Stimulated activated naive CD4-positive, alpha-beta T cell treated with Interleukin-2 at 50 U/mL for 16 hours (primary cell): ENCODE data around the gene ICAM5.
A peak's percentile ranks its signal among the peaks of the same experiment; 100 is the strongest.
"Not testable (repeated sequence)": the region's sequence is repeated elsewhere in the genome, so short reads cannot be mapped to it uniquely, and the experiment has no call there.

ENCODE experiments used
- DNase-seq: peaks from one replicate; lab custom pipeline; 2025; lab: John Stamatoyannopoulos, UW

ICAM5 gene

DNA sequence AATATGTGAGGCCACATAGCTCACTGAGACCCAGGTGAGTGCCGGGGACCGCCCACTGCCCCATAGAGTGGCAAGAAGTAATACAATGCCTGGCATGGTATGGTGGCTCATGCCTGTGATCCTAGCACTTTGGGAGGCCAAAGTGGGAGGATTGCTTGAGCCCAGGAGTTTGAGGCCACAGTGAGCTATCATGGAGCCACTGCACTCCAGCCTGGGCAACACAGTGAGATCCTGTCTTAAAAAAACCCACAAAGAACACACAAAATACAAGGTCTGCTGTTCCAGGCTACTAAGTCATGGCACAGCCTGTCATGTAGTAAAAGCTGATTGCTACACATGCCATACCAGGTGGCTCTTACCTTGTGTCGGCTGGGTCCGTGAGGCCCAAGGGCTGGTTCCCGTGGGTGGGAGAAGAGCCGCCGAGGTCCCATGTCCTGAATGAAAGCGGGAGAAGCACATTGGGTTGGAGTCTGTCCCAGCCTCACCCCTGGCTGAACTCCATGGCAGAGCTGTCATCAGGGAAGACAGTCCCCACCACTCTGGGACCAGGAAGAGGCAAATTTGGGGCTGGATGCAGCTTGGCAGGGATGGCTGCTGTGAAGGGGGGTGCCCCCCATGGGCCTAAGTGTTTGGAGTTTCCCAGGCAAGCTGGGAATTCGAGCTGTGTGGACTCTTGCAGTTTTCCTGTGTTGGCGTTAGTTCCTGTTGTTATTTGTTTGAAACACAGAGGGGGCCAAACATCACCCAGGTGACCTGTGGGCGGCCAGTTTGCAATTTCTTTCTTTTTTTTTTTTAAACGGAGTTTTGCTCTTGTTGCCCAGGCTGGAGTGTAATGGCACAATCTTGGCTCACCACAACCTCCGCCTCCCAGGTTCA, 29.3 kb downstream of the ICAM5 start:
- no peak for DNase-seq

DNA sequence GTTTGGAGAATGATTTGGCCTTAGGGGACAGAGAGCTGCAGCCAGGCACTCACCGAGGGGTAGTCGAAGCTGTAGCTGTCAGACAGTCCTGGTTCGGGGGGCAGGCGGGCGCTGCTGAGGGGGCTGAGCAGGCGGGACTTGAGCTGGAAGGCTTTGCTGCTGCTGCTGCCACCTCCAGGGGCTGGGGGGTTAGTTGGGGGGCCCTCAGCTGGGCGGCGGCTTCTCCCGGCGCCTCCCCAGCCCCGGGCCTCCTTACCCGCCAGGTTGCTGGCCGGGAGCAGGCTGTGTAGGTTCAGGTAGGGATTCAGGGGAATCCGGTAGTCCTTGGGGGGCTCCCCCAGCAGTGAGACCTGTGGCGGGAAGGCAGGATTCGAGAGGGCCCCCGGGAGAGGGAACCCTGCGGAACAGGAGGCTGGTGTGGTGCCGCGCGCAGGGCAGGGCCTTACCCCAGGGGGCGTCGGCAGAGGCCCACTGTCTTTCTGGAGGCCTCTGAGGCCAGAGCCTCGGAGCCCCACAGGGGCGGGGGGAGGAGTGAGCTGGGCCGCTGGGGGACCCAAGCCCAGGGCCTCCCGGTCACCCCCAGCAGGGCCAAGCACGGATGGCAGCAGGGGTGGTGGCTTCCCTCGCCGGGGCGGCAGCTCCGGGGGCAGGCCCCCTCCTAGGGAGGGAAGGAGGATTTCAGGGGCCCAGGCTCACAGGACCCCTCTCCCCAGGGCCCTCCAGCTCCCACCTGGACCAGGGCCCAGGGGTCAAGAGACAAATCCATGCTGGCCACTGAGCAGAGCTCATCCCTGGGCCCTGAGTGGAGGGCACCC, 31.1 kb downstream of the ICAM5 start:
- DNase-seq = no peak

DNA sequence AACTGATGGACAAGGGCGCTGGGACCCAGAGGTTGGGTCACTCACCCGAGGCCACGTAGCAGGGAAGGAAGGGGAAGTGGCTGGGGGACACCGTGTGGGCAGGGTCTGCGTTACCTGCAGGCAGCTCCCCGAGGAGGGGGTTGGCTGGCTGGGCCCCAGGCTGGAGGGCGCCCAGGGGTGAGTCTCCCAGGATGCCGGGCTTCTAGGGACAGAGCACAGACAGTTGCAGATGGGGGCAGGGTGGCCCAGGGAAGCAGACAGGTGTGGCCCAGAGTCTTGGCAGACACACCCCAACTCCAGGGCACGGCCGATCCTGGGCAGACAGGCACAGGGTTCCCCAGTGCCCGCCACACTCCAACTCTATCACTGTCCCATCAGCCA, 31.7 kb downstream of the ICAM5 start:
- DNase-seq = no peak

DNA sequence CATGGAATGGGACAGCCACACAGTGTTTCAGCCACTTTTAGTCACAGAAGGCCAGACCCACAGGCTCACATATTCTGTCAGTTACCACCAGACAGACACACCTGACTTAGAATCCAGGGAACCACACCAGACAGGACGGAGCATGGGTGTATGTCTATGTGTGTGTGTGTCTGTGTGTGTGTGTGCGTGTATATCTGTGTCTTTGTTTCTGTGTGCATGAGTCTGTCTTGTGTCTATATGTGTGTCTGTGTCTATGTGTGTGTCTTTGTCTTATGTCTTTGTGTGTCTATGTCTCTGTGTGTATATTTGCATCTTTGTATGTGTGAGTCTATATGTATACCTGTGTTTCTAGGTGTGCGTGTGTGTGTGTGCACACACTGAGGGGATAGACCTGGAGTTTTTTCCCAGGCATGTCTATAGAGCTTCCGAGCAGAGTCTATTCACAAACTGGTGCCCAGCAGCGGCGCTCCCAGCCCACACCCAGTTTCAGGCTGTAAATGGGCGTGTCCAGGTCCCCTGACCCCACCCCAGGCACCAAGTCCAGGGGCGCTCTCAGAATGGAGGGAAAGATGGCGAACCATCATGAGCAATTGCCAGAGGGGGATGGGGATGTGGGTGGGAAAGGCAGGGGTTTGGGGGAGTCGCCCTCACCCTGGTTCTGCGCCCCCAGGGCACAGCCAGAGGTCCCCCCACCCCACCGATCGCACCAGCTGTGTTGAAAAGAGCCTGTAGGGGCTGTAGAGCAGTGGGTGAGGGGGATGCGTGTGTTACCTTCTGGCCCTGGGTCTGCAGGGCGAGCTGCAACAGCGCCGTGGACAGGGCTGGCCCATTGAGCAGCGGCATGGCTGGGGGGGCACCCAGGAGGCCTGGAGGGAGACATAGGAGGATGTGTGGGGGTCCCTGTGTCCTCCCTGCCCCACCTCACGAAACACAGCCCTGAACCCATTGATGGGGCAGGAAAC, 32.4 kb downstream of the ICAM5 start:
- DNase-seq = no peak

DNA sequence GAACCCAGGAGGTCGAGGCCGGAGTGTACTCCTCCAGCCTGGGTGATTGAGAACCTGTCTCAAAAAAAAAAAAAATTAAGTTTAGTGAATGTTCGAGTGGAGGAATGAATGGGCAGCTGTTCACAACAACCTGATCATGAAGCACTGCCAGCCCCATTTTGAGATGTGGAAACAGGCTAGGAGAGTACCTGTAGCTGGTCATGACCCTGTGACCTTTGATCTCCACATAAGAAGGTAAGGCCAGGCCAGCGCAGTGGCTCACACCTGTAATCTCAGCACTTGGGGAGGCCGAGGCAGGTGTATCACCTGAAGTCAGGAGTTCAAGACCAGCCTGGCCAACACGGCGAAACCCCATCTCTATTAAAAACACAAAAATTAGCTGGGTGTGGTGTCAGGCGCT, 36.0 kb downstream of the ICAM5 start:
- no peak for DNase-seq

DNA sequence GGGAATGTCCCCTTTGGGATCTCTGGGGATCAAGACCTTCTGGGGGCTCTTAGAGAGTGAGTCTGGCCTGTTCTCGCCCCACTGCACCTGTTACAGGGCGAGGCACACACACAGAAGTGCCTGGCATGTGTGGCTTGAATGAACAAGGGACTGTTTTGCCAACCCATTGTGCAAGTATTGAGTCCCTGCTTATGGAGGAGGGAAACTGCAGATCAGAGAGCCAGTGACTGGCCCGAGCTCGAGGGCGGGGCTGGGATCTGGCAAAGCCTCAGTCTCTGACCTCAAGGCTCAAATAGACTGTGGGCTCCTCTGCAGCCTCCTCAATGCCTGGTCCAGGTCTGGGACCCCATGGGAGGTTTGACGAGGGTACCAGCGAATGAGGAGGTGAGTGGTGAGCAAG, 38.0 kb downstream of the ICAM5 start:
- no peak for DNase-seq

DNA sequence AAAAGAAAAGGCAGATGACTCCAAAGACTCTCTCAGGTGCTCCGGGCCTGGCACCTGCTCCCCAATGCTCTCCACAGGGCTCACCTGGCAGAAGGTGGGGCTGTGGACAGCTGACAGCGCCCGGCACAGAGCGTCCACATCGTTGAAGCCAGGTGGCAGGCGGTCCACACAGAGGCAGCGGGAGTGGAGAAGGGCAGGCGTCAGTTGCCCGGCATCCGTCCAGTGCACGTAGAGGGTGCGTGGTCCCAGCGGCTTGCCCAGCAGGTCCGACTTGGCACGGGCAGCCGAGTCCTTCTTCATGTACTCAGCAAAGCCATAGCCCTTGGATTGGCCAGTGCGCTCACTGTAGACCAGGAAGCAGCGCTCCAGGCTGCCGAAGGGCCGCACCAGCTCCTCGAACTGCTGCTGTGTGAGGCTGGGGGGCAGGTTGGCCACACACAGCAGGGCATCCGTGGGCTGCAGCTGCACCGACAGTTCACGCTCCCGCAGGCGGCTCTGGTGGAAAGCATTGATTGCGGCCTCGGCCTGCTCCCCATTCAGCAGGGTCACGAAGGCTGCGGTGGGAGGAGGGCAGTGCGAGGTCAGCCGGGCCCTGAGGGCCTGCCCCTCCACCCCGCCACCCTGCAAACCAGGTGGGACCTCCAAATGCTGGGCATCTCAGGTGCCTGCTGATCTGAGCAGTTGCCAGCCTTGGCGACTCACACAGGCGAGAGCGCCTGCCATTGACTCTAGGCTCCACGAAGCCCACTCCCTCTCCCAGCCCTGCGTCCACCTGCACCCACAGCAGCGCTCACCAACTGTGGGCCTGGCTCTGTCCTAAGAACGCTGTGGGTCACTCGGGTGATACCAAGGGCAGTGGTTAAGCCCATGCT, 39.0 kb downstream of the ICAM5 start:
- no peak for DNase-seq

DNA sequence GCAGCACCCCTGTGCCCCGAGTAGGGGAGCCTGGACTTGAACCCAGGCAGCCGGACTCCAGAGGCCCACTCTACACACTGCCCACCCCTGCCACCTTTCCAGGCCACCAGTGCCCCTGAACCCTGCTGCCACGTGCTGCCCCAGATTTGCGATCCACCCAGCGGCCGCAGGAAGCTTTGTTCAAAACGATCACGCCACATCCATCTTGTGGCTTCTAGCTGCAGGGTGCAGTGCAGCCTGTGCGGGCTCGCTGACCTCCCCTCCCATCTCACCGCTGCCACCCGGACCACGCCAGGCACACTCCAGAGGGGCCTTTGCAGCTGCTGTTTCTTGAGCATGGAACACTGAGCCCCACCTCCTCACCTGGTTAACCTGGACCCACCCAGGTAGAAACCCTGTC, 39.8 kb downstream of the ICAM5 start:
- no peak for DNase-seq

DNA sequence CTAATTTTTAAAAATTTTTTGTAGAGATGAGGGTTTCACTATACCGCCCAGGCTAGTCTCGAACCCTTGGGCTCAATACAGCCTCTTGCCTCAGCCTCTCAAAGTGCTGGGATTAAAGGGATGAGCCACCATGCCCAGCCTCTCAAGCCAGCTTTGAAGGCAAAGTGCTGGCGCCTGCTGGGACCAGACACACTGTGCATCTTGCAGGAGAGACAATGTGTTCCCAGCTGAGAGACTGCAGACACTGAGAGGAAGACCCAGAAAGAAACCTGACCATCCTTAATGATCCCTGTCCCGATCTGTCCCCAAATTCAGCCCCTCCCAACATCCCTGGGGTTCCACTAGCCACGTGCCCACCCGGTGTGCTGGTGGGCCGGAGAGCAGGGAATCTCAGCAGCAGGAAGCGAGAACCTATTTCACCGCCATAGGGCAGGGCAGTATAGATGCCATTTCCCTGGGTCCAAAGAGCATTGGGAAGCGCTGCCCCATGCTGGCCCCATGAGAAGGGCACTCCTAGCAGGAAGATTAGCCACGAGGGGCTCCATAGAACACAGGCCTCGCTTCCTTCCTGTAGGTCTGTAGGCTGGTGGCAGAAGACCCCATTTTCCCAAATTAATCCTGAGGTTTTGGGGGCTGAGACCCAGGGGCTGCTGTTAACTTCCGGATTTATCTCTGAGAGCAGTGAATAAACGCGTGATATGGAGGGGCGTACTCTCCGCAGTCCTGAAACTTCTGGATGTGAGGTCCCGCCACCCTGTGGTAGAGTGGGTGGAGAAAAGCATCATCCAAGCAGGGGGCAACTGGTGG, 42.6 kb downstream of the ICAM5 start:
- DNase-seq = no peak

DNA sequence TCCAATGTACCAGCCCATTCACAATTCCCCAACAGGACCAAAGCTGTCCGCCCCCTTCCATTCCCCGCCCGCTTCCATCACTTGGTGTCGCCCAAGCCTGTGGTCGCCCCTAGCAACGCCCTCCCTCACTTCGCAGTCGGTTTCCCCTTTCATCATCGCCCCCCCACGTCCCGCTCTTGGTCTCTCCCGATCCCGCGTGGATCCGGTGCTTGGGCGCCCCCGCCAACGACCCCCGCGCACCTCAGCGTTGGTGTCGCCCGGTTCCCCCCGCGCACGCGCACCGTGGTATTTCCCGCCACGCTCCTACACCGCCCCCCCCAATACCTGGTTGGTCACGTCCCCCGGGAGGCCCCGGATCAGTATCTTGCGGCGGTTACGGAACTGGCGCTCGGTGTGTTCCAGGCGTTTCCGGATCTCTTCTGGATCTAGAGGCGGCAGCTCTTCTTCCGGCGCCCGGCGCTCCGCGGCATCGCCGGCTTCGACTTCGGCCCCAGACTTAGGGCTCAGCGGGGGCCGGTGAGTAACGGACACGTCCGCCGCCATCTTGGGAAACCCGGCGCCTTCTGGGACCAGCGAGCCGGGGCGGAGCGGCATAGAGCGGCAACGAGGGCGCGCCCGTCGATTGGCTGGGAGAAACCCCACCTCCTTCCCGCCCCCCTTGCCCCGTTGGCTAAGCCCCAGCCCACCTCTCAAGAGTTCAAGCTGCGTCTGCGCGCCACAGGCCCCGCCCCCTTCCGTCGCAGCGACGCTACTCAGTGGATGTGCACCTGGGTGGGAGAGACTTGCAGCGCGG, 43.4 kb downstream of the ICAM5 start, which contains the start of gene RAVER1:
RAVER1 (minus strand) TSS at position 565 of the 793 bp plus-strand sequence; CDS start at position 543, 22 bp downstream.
- DNase-seq = peak; percentile 97

DNA sequence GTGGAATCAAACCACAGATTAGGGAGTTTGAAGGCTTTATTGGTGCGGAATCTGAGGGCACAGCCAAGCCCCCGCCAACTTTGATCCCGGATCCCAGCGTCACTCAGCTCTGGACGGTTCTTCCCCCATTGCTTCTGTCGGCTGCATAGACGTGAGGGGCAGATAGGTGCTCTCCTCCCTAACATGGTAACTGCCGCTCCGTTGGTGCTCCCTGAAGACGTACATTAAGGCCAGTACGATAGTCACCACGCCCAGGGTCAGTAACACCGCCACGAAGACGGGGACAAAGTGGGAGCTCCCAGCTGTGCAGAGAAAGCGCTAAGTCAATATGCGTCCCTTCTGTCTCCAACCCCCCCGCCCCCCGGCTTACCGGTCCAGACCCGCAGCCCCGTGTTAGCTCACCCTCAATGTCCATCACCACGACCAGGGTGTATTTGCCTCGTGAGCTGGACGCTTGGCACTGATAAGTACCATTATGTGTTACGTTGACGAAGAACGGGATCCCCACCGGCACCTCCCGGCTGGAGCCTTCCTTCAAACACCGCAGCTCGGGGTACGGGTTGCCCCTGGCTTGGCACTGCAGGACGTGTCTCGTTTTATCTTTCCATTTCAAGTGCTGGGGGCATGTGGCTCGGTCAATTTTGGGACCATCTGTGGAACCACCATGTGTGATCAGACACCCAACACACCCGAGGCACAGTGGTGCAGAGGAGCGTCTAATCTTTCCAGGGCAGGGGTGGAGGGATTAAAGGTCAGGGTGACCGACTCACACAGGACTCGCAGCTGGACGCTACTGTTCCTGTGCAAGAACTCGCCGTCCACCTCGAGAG, 44.2 kb downstream of the ICAM5 start:
- DNase-seq = no peak

DNA sequence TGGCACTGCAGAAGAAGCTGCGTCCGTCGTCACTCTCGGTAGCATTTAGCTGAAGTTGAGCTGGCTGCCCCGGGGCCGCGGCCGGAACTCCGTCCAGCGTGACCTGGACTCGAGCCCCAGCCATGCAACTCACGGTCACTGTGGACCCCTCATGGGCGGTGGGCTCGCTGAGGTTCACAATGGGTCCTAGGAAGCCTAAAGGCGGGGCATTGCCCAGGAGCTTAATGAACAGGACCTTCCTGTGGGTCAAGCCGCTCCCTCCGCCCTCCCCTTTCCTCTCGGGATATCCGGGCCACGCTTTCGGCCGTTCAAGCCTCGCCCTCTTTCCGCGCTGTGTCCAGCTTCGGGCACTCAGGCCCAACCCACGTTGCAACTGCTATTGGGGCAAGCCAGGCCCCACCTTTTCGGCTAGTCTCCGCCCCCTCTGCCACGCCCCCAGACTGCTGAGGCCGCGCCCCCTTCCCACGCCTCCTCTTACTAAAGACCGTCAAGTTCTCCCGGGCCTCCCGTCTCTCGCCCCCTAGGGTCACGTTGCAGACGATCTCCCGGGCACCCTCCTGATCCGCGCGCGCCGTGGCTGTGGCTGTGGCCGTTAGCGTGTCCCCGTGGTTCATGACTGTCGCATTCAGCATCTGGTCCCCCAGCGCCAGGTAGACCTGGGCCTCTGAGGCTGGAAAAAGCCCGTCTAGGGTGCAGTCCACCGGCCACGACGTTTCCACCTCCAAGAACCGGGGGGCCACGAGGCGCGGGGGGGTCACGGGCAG, 45.0 kb downstream of the ICAM5 start:
- no peak for DNase-seq

DNA sequence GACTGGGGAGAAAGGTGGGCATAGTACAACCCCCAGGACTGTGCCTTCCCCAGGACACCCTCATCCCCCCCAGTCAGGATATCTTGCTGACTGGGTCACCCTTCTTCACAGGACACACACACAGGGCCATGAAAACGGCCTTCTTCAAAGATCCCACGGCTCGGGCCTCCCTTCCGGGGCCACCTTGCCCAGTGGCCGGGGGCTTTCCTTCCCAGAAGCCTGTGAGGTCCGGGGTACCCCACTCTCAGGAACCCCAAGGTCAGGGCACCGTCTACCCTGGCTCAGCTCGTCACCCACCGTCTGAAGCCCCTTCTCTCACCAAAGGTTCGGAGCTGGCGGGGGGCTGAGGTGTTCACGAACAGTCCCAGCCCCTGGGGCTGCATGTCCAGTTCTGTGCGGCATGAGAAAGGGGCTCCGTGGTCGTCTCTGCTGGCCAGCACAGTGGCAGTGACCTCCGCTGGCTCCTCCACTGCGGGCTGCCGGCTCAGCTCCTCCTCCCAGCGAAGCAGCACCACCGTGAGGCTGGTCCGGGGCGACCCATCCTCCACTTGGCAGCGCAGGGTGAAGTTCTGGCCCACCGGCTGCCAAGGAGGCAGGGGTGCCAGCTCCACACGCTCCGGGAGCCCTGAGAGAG, 45.7 kb downstream of the ICAM5 start:
- DNase-seq = no peak

DNA sequence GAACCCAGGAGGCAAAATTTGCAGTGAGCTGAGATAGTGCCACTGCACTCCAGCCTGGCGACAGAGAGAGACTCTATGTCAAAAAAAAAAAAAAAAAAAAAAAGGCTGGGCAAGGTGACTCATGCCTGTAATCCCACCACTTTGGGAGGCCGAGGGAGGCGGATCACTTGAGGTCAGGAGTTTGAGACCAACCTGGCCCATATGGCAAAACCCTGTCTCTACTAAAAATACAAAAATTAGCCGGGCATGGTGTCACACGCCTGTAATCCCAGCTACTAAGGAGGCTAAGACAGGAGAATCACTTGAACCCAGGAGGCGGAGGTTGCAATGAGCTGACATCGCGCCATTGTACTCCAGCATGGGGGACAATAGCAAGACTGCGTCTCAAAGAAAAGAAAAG, 47.0 kb downstream of the ICAM5 start:
- not testable (repeated sequence) for DNase-seq

DNA sequence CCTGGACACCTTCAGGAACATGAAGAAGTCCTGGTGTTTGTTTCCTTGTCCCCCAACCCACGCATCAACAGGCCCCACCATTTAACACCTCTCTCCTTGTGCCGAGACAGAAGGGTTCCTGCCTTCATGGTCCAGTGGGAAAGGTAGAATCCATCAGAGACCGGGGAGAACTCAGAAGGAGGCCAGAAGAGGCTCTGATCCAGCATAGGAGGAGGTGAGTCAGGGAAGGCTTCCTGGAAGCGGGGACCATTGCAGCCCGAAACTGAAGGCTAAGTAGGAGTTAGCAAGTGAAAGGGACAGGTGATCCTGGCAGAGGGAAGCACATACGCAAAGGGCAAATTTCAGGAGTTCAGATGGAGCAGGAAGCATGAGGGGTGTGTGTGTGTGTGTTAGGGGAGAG, 49.2 kb downstream of the ICAM5 start:
- DNase-seq = no peak

DNA sequence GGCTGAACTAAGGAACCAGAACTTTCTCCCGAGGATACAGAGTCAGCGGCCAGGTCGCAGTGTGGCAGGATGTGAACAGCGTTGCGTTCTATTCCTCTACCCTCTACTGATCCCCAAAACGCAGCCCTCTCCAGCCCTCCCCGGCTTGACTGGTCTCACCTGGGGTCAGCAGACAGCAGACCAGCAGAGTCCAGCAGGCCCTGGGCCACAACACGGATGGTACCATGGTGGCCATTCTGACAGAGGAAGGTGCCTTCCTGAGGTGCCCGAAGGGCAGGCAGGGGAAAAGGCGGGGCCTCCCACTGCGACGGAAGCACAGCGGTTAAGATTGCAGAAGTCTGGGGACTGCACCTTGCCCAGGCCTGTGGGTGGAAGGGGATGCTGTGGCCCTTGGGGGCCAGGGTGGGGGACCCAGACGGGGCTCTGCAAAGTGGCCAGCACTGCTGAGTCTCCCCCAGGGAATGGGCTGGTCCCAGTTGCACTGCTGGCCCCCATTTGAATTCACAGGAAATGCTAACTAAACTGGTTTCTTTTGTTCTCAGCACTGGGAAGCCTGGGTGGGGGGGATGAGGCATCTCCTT, 49.7 kb downstream of the ICAM5 start, which contains the start of gene ICAM3:
ICAM3 (minus strand) TSS at position 245 of the 581 bp plus-strand sequence; CDS start at position 235, 10 bp downstream.
- DNase-seq = peak; percentile 57

DNA sequence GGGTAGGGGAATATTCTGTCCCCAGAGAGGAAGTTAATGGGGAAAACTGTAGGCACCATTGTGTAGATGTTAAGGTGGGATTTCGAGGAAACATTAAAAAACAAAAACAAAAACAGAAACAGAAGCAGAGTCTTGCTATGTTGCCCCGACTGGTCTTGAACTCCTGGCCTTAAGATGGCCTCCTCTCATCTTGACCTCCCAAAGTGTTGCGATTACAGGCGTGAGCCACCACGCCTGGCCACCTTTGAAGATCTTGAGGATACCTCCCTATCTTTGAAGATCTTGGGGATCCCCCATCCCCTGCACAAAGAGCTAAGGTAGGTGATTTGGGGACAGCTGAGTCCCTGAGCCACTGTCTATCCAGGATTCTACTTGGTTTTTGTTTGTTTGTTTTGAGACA, 50.2 kb downstream of the ICAM5 start:
- no peak for DNase-seq
